IMR-90 (cell line): Measurements from ENCODE around the gene SMIM33. TPM values are rescaled to one million over a fixed set of nuclear protein-coding genes. Genes with fewer than 3 reads are reported as not detected.
"Not testable (repeated sequence)": the region's sequence is repeated elsewhere in the genome, so short reads cannot be mapped to it uniquely, and the experiment has no call there.

Source experiments
- ATAC-seq: fragments of 200-7000 bp; cut with Tn5 transposase; 2 replicates; pipeline ENCODE4 v1.9.1; 2020; ENCODE audit warnings: low read depth, mild to moderate bottlenecking, moderate library complexity
- BruUV-seq: library from RNA; stranded (reverse); fragments of 400-500 nt; replicated peaks from 2 replicates; lab custom pipeline; 2021; lab: Mats Ljungman, UMichigan
- CTCF ChIA-PET: fragments of 300-600 bp; formaldehyde crosslinking; extraction: SDS; loops from one replicate; lab custom pipeline; 2021; ENCODE audit warnings: antibody characterized with exemption; lab: Yijun Ruan, JAX
- POLR2A ChIA-PET: fragments of 300-600 bp; sonication (Branson Sonifier 250); formaldehyde crosslinking; loops from one replicate; lab custom pipeline; 2022; ENCODE audit warnings: antibody characterized with exemption; ENCODE audit not compliant: unreplicated experiment; lab: Charles Lee
- DNase-seq: peaks from one replicate; pipeline ENCODE4 v3.0.0; 2013
- H2AFZ ChIP-seq: replicated peaks from 2 replicates; pipeline ENCODE3; 2013; ENCODE audit warnings: low read length, mild to moderate bottlenecking; ENCODE audit not compliant: poor library complexity
- H2AK5ac ChIP-seq: 2 replicates; pipeline ENCODE4 v1.6.1; 2013; ENCODE audit warnings: low read depth, low read length, inconsistent platforms
- H2AK9ac ChIP-seq: replicated peaks from 2 replicates; pipeline ENCODE3; 2013; ENCODE audit warnings: mild to moderate bottlenecking, low read depth, low read length, moderate library complexity; ENCODE audit not compliant: poor library complexity
- H2BK120ac ChIP-seq: 2 replicates; pipeline ENCODE4 v1.6.1; 2013; ENCODE audit warnings: low read depth, low read length, inconsistent platforms
- H2BK15ac ChIP-seq: 3 replicates; pipeline ENCODE4 v1.6.1; 2013; ENCODE audit warnings: low read depth, low read length, inconsistent platforms
- H2BK20ac ChIP-seq: 2 replicates; pipeline ENCODE4 v1.6.1; 2013; ENCODE audit warnings: low read depth, mild to moderate bottlenecking, inconsistent platforms, low read length, moderate library complexity
- H2BK5ac ChIP-seq: 2 replicates; pipeline ENCODE4 v1.6.1; 2013; ENCODE audit warnings: mild to moderate bottlenecking, low read depth, low read length, inconsistent platforms; ENCODE audit not compliant: poor library complexity, severe bottlenecking
- H3K14ac ChIP-seq: replicated peaks from 2 replicates; pipeline ENCODE4 v1.6.1; 2013; ENCODE audit warnings: low read depth, low read length, inconsistent platforms
- H3K18ac ChIP-seq: 2 replicates; pipeline ENCODE4 v1.6.1; 2013; ENCODE audit warnings: low read depth, low read length, control low read depth
- H3K23ac ChIP-seq: 2 replicates; pipeline ENCODE4 v1.6.1; 2013; ENCODE audit warnings: low read depth, low read length, inconsistent platforms
- H3K27ac ChIP-seq: 2 replicates; pipeline ENCODE4 v1.5.1; 2013; ENCODE audit warnings: mild to moderate bottlenecking, control low read depth, low read length; ENCODE audit not compliant: insufficient read depth
- H3K27me3 ChIP-seq: 2 replicates; pipeline ENCODE4 v1.6.1; 2013; ENCODE audit warnings: low read length; ENCODE audit not compliant: control insufficient read depth, insufficient read depth
- H3K36me3 ChIP-seq: 2 replicates; pipeline ENCODE4 v1.6.1; 2013; ENCODE audit warnings: low read length, mixed read lengths; ENCODE audit not compliant: control insufficient read depth, insufficient read depth
- H3K4ac ChIP-seq: 2 replicates; pipeline ENCODE4 v1.6.1; 2013; ENCODE audit warnings: low read depth, low read length, inconsistent platforms
- H3K4me1 ChIP-seq: 2 replicates; pipeline ENCODE4 v1.6.1; 2013; ENCODE audit warnings: low read length, mixed read lengths; ENCODE audit not compliant: control insufficient read depth, insufficient read depth
- H3K4me2 ChIP-seq: 2 replicates; pipeline ENCODE4 v1.6.1; 2013; ENCODE audit warnings: low read depth, mild to moderate bottlenecking, control low read depth, low read length, moderate library complexity
- H3K4me3 ChIP-seq: 2 replicates; pipeline ENCODE4 v1.5.1; 2013; ENCODE audit warnings: low read depth, mild to moderate bottlenecking, control low read depth, low read length, moderate library complexity; ENCODE audit not compliant: insufficient read depth
- H3K56ac ChIP-seq: 2 replicates; pipeline ENCODE4 v1.6.1; 2013; ENCODE audit warnings: low read length, inconsistent platforms; ENCODE audit not compliant: insufficient read depth; ENCODE audit errors: extremely low read depth
- H3K79me1 ChIP-seq, 2 experiments: 2 replicates each; pipeline ENCODE4 v1.6.1; 2013; ENCODE audit warnings: low read length in 2 of 2, inconsistent platforms in 1 of 2, low read depth in 1 of 2
- H3K9ac ChIP-seq: 2 replicates; pipeline ENCODE4 v1.6.1; 2013; ENCODE audit warnings: low read depth, low read length, control low read depth
- H3K9me1 ChIP-seq: 2 replicates; pipeline ENCODE4 v1.6.1; 2013; ENCODE audit warnings: low read length, inconsistent platforms; ENCODE audit not compliant: insufficient read depth
- H3K9me3 ChIP-seq: 2 replicates; pipeline ENCODE4 v1.6.1; 2013; ENCODE audit warnings: low read length; ENCODE audit not compliant: control insufficient read depth, insufficient read depth
- H4K20me1 ChIP-seq: 2 replicates; pipeline ENCODE4 v1.6.1; 2013; ENCODE audit warnings: low read length, inconsistent platforms; ENCODE audit not compliant: insufficient read depth
- H4K5ac ChIP-seq: 2 replicates; pipeline ENCODE4 v1.6.1; 2013; ENCODE audit warnings: mild to moderate bottlenecking, low read depth, low read length, control low read depth
- H4K8ac ChIP-seq, 2 experiments: 2 replicates each; pipeline ENCODE4 v1.6.1; 2013; ENCODE audit warnings: low read depth in 2 of 2, low read length in 2 of 2, control low read depth in 1 of 2, inconsistent platforms in 1 of 2
- H4K91ac ChIP-seq: 2 replicates; pipeline ENCODE4 v1.6.1; 2013; ENCODE audit warnings: low read depth, low read length, inconsistent platforms; ENCODE audit not compliant: insufficient read depth
- MAFK ChIP-seq: IDR thresholded peaks from 2 replicates; pipeline ENCODE4 v1.6.1; 2012; ENCODE audit warnings: low read depth, low read length, improper control_type of control experiment
- MXI1 ChIP-seq: IDR thresholded peaks from 2 replicates; pipeline ENCODE4 v1.6.1; 2012; ENCODE audit warnings: low read depth, mild to moderate bottlenecking, low read length, moderate library complexity, borderline replicate concordance
- POLR2A ChIP-seq: IDR thresholded peaks from 2 replicates; pipeline ENCODE4 v1.6.1; 2012; ENCODE audit warnings: mild to moderate bottlenecking, low read depth, low read length
- RCOR1 ChIP-seq: IDR thresholded peaks from 2 replicates; pipeline ENCODE4 v1.6.1; 2012; ENCODE audit warnings: mild to moderate bottlenecking, low read length, improper control_type of control experiment; ENCODE audit not compliant: insufficient replicate concordance
- WGBS, 2 experiments: methylation state at CpG; one replicate each; pipeline versions ENCODE4 v1.1.5 to v1.1.7; 2013; ENCODE audit warnings: missing lambda C conversion rate in 2 of 2; ENCODE audit not compliant: insufficient read length in 1 of 2; ENCODE audit errors: extremely low coverage in 2 of 2; 5-methylcytosine and 5-hydroxymethylcytosine counted together
- dilution Hi-C: fragments of 300-500 bp; cut with HindIII; formaldehyde crosslinking; loops from one replicate; pipeline ENCODE4 v1.14.3; 2018; ENCODE audit warnings: low sequenced_read_pairs; ENCODE audit not compliant: unreplicated experiment
- in situ Hi-C: fragments of 300-500 bp; cut with MboI; formaldehyde crosslinking; loops from 3 replicates; pipeline ENCODE4 v1.14.3; 2019; ENCODE audit warnings: low sequenced_read_pairs, inconsistent platforms, mixed read lengths
- intact Hi-C: fragments of 100-400 bp; cut with micrococcal nuclease; formaldehyde crosslinking; loops from 2 replicates; pipeline ENCODE4 v1.10.0; 2022
- polyA plus RNA-seq, 3 experiments: library from polyadenylated mRNA; depleted of rRNA; stranded (reverse); fragments of >200 nt; gene quantifications; 2 replicates each; pipeline ENCODE4 v1.2.3, GENCODE V29; 2012; ENCODE audit warnings: low replicate concordance in 1 of 3
- total RNA-seq: library from RNA; depleted of rRNA; stranded (reverse); fragments of >200 nt; gene quantifications from 2 replicates; pipeline ENCODE4 v1.2.3, GENCODE V29; 2012

SMIM33 gene
- total and polyA plus RNA-seq, 2 of the 4 experiments (the other 2 are of a cell fraction) = not detected

DNA sequence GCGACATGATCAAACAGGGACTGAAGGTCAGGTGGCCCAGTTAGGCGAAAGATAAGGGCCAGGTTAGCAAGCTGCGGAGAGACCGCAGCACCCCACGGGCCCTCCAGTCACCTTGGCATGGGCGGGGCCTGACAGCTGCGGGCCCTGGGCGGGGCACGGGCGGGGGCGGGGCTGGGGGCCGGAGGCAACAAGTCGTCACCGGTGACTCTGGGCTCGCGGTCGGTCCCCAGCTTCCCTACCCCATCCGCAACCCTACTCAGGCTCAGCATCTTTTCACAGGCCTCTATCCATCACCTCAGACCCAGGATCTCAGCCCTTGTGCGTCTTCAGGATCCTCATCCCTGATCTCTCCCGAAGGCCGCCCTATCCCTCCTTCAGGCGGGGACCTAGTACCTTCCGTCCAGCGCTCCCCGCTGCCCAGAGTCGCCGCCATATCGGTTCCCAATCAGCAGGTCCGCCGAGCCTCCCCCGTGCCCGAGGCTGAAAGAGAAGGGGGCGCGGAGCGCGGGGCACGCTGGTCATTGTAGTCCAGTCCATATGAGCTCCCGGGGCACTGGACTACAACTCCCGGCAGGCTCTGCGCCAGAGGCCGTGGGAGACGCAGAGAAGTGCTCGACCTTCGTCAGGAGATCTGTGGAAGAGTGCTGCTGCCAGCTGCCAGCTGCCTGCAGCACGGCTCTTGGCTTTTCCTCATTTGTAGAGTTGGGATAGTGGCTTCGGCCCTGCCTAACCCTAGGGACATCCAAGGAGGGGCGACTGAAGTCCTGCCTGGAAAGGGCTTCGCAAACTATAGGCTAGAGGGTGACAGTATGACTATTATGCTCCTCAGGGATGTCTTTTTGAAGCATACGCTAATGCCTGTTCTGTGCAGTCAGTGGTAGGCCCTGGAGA, 31.5 kb upstream of the SMIM33 start, which contains the start of gene DNAJC18 (continued):
- TF ChIP-seq MAFK = no peak
- TF ChIP-seq POLR2A = peak; percentile 78
- TF ChIP-seq RCOR1 = no peak
- 0 out of 2 replicates have a peak, but pooled peaks have one; percentile 45 for TF ChIP-seq MXI1

- H2BK20ac ChIP-seq, H3K4ac ChIP-seq, dilution Hi-C loops, H3K4me3 ChIP-seq, H3K23ac ChIP-seq, intact Hi-C loops, H3K56ac ChIP-seq, CTCF ChIA-PET, H3K18ac ChIP-seq, H2BK15ac ChIP-seq, H3K27me3 ChIP-seq, H3K36me3 ChIP-seq, H3K14ac ChIP-seq, POLR2A ChIA-PET, H2BK120ac ChIP-seq, ATAC-seq, H4K8ac ChIP-seq, H4K91ac ChIP-seq, H2BK5ac ChIP-seq, H3K9me3 ChIP-seq, BruUV-seq, H2AK9ac ChIP-seq, in situ Hi-C loops, H3K9ac ChIP-seq, DNase-seq, H4K5ac ChIP-seq, H2AK5ac ChIP-seq, H4K20me1 ChIP-seq, H2AFZ ChIP-seq, H3K4me2 ChIP-seq, H3K27ac ChIP-seq: not testable (repeated sequence)
- peaks cover 12 to 23% of the 10 kb centered on the region in 2 experiments; a peak in 3 of 4 replicates for H3K79me1 ChIP-seq
- WGBS, 2 experiments = 98% methylated on average over 10 of the region's 17 CpGs; no CpG with 5 or more reads in 1 of the 2 experiments
- peaks cover 24% of the 10 kb centered on the region for H3K9me1 ChIP-seq
- peaks cover 15% of the 10 kb centered on the region for H3K4me1 ChIP-seq
Observed at GRCh38 chr5:139440416-139440815, 30.4 kb upstream of the SMIM33 start.
